ENCODE measurements around the gene OR2A5.

- no peak for TF ChIP-seq CTCF (conservative IDR thresholded peaks at IDR 0.05; ENCODE audit: low read depth, low read length)
- no peak for TF ChIP-seq NFE2L2 (IDR thresholded peaks at IDR 0.05; ENCODE audit: low read depth, low read length)
- no peak for TF ChIP-seq POLR2A (IDR thresholded peaks at IDR 0.05; ENCODE audit: low read depth, low read length)
- TF ChIP-seq SMC3 (IDR thresholded peaks at IDR 0.05; ENCODE audit: low read depth, low read length): no peak
- TF ChIP-seq MAFK (IDR thresholded peaks at IDR 0.05; ENCODE audit: low read depth, low read length): peak; percentile 51; the same call in 1 of the 2 replicates
- peak; percentile 82 for TF ChIP-seq CEBPB (IDR thresholded peaks at IDR 0.05; ENCODE audit: low read depth, low read length)
- TF ChIP-seq RFX5 (IDR thresholded peaks at IDR 0.05; ENCODE audit: low read depth, low read length): peak; percentile 52; the same call in 1 of the 2 replicates
- TF ChIP-seq RCOR1 (IDR thresholded peaks at IDR 0.05; ENCODE audit: insufficient replicate concordance, low read length): peak; percentile 50
- no peak for TF ChIP-seq USF2 (IDR thresholded peaks at IDR 0.05; ENCODE audit: low read depth, low read length)
- peak; percentile 49 for TF ChIP-seq BHLHE40 (IDR thresholded peaks at IDR 0.05; ENCODE audit: low read depth, low read length)
- TF ChIP-seq MXI1 (IDR thresholded peaks at IDR 0.05; ENCODE audit: borderline replicate concordance, low read depth, low read length): no peak
- TF ChIP-seq FOS (IDR thresholded peaks at IDR 0.05; ENCODE audit: low read depth, low read length): peak; percentile 77
- TF ChIP-seq ELK1 (IDR thresholded peaks at IDR 0.05; ENCODE audit: borderline replicate concordance, low read depth, low read length): no peak
- TF ChIP-seq MAZ (IDR thresholded peaks at IDR 0.05; ENCODE audit: borderline replicate concordance, low read depth, low read length): no peak
Observed at GRCh38 chr7:144019457-144019856, 29.3 kb upstream of the OR2A5 start.

All from IMR-90 (cell line).